HG03139 (cell line): ENCODE results near the gene ZNF622.
A peak's percentile ranks its signal among the peaks of the same experiment; 100 is the strongest.

Experiments
- ATAC-seq: cut with Tn5 transposase; IDR thresholded peaks from one replicate; pipeline ENCODE4 v1.9.1; 2021; ENCODE audit not compliant: unreplicated experiment

ZNF622 gene

GRCh38 chr5:16465544-16466432, at the start of gene ZNF622:
Gene ZNF622 (minus strand): TSS chr5:16465800. CDS start chr5:16465665, 135 bp downstream.
- peak; percentile 80 for ATAC-seq

DNA sequence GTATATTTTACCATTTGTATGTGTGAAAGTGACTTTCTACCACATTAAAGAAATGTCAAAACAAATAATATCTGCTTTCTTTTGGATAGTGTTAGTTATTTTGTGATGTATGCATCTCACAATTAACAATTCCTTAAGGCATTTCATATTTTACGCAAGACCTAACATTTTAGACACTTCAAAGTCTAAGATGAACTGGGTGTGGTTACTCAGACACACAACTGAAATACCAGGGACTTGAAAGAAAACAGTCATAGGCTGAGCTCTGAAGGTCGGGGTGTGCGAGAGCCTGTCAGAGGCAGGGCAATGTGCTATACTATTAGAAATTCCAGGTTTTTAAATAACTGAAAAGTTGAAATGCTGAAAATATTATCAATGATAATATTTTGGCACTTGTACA, 44.5 kb upstream of the ZNF622 start:
- ATAC-seq, result no peak

GRCh38 chr5:16508730-16509531, 43.3 kb upstream of the ZNF622 start:
- no peak for ATAC-seq

DNA sequence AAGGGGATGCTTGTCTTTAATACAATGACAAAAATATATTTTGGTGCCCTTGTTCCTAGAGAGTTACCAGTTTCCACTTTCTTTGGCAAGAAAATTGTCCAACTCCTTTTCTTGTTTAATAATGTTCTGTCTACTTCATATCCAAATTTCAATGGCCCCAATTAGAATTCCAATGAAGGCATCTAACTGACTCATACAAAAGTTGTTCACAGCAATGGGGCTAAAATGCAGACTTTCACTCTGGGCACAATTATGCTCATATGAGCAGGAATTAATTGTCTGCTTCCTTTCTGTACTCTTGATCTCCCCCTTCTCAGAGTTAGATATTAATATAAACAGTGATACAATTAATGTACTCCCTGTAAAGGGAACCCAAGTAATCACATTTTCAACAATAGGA, 42.1 kb upstream of the ZNF622 start:
- no peak for ATAC-seq

GRCh38 chr5:16505904-16506303, 40.3 kb upstream of the ZNF622 start:
- ATAC-seq, result no peak

GRCh38 chr5:16505140-16505891, 39.7 kb upstream of the ZNF622 start:
- no peak for ATAC-seq

DNA sequence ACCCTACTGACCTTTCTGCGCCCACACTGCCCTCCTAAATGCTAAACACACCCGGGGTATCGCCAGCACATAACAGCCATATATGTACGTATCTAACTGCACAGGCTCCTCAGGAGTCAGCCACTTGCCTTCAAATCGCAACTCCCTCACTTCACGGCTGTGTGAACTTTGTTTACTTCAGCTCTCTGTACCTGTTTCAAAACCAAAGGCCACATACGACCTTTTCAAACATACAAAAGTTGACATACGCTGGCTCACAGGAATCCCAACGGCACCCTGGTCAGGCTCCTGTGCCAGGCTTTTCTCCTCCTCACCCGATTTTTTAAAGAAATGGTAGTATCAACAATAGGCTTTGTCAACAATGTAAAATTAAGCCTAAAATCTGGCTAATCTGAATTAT, 39.0 kb upstream of the ZNF622 start:
- no peak for ATAC-seq

- no peak for ATAC-seq
Measured at GRCh38 chr5:16502866-16503265, 37.3 kb upstream of the ZNF622 start.

GRCh38 chr5:16500024-16500423, 34.4 kb upstream of the ZNF622 start:
- ATAC-seq, result no peak

GRCh38 chr5:16497546-16497945, 31.9 kb upstream of the ZNF622 start:
- no peak for ATAC-seq

GRCh38 chr5:16493261-16493660, 27.7 kb upstream of the ZNF622 start:
- ATAC-seq, result no peak

- no peak for ATAC-seq
Measured at GRCh38 chr5:16492398-16493140, 27.0 kb upstream of the ZNF622 start.

- ATAC-seq, result no peak
Measured at GRCh38 chr5:16490911-16491310, 25.3 kb upstream of the ZNF622 start.

DNA sequence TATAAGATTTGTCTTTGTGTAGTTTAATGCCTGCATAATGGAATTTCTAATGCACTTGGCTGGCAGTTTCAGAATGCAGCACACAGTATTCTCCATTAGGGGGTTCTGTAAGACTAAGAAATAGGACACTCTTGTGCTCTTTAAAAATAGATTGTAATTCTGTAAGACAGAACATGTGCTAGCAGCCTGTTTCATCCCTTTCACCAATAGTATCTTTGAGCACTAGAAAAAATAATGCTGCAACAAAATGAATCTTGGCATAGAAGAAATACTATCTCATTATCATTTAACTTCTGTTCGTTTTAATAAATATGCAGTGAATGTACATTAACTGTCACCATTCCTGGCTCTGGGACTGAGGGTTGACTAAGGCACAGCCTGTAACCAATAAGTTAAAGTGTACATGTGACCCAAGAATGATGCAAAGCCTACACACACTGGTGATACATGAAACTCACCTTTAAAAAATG, 23.8 kb upstream of the ZNF622 start:
- no peak for ATAC-seq

GRCh38 chr5:16487456-16487855, 21.9 kb upstream of the ZNF622 start:
- no peak for ATAC-seq

GRCh38 chr5:16486711-16487111, 21.1 kb upstream of the ZNF622 start:
- ATAC-seq, result no peak

DNA sequence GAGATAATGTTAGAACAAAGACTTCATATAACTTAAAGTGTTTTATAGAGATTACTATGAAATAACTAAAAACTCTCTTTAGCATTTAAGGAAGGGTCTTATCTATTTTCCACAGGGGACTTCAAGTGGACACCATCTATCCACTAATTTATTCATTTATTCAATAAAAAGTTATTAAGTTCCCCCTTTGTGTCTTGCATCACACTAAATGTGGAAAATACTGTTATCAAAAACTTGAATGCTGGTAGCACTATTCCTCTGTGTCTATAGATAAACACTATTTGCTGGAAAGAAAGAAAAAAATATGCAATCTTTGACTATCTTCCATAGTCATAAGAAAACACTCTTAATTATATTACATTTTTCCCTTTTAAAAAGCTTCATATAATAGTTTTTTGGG, 20.1 kb upstream of the ZNF622 start:
- ATAC-seq, result no peak

DNA sequence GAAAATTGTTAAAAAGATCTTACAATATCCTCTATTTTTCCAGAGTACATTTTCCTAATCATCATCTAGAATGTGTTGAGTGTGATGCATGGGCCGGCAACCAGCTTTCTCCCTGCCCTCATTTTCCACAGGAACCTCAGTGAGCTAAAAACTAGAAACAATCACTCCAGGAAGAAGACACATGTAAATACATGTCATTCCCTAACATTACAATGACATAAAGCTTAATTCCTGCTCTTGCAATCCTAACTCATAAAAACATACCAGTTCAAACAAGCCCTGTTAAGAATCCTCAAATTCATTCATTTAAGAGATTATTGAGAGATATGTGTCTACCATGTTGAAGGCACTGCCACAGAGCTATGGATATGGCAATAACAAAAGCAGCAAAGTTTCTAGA, 18.5 kb upstream of the ZNF622 start:
- no peak for ATAC-seq

GRCh38 chr5:16483361-16483760, 17.8 kb upstream of the ZNF622 start:
- no peak for ATAC-seq

DNA sequence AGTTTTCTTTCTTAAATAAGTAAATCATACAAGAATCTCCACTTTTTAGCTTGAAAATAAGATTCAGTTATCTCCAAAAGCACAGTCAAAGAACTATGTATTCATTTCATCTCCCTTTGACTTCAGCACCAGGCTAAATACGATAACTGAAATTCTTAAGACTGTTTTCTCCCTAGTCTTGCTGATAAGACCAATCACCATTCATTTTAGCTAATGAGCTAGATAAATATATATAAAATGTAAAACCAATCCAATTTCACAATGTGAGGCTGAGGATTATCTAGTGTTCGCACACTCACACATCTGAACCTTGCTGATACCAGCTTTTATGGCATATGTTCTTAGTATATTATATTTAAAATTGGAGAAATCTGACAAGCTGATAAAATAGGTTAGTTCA, 17.3 kb upstream of the ZNF622 start:
- no peak for ATAC-seq
